ENCODE results near the gene CNPY1. TPM values are rescaled to one million over a fixed set of nuclear protein-coding genes. Genes with fewer than 3 reads are reported as not detected.

Gene CNPY1
- total RNA-seq, 4 donors from 2014 or later = 0.25 TPM; not detected in 3

- Histone ChIP-seq H3K27ac (no peak overlapping the region), H3K36me3 (no peaks in the 10 kb centered on the region), H3K4me3 (no peak overlapping the region), H3K27me3 (peaks cover 0 to 4% (median 0%) of the 10 kb centered on the region in 3 donors), H3K9me3 (no peaks in the 10 kb centered on the region), H3K4me1 (no peaks in the 10 kb centered on the region)
- intact Hi-C loops (cut with DNase I; ENCODE audit: low total_unique reads) = no loop called here
- ATAC-seq = no peak
- TF ChIP-seq CTCF (IDR thresholded peaks at IDR 0.05 in 4 of 5, conservative IDR thresholded peaks at IDR 0.05 in 1 of 5) (no peak), POLR2A (IDR thresholded peaks at IDR 0.05) (no peak)
- no peak for DNase-seq
- in situ Hi-C loops (cut with MboI; ENCODE audit: low sequenced_read_pairs in 4 of 4) = no loop called here
These were observed 30.1 kb upstream of the CNPY1 start for GRCh38 chr7:155576416-155576815.

- no peak for ATAC-seq
- no peaks in the 10 kb centered on the region for H3K4me1 ChIP-seq
- DNase-seq = no peak
- no peak overlapping the region for H3K4me3 ChIP-seq
- H3K27ac ChIP-seq = no peak overlapping the region
- H3K27me3 ChIP-seq = peaks cover 0 to 4% (median 0%) of the 10 kb centered on the region in 3 donors
- TF ChIP-seq CTCF (IDR thresholded peaks at IDR 0.05 in 4 of 5, conservative IDR thresholded peaks at IDR 0.05 in 1 of 5) (no peak), POLR2A (IDR thresholded peaks at IDR 0.05) (no peak)
- H3K36me3 ChIP-seq = no peaks in the 10 kb centered on the region
- intact Hi-C loops (cut with DNase I; ENCODE audit: low total_unique reads) (no loop called here), in situ Hi-C loops (cut with MboI; ENCODE audit: low sequenced_read_pairs in 4 of 4) (no loop called here)
- H3K9me3 ChIP-seq = no peaks in the 10 kb centered on the region
These were observed 28.4 kb upstream of the CNPY1 start for GRCh38 chr7:155574556-155575290.

GRCh38 chr7:155571581-155572345 lies 25.4 kb upstream of the CNPY1 start:
- Histone ChIP-seq H3K27ac (no peak overlapping the region), H3K4me3 (no peak overlapping the region), H3K27me3 (peaks cover 0 to 4% (median 0%) of the 10 kb centered on the region in 3 donors), H3K4me1 (no peaks in the 10 kb centered on the region), H3K9me3 (no peaks in the 10 kb centered on the region), H3K36me3 (no peaks in the 10 kb centered on the region)
- no peak for ATAC-seq
- in situ Hi-C loops (cut with MboI; ENCODE audit: low sequenced_read_pairs in 4 of 4) (no loop called here), intact Hi-C loops (cut with DNase I; ENCODE audit: low total_unique reads) (no loop called here)
- no peak for DNase-seq
- TF ChIP-seq CTCF (IDR thresholded peaks at IDR 0.05 in 4 of 5, conservative IDR thresholded peaks at IDR 0.05 in 1 of 5) (no peak), POLR2A (IDR thresholded peaks at IDR 0.05) (no peak)

- Histone ChIP-seq H3K36me3 (no peaks in the 10 kb centered on the region), H3K27me3 (peaks cover 0 to 4% (median 0%) of the 10 kb centered on the region in 3 donors), H3K4me3 (no peak overlapping the region), H3K27ac (no peak overlapping the region), H3K4me1 (no peaks in the 10 kb centered on the region), H3K9me3 (no peaks in the 10 kb centered on the region)
- intact Hi-C loops (cut with DNase I; ENCODE audit: low total_unique reads) (no loop called here), in situ Hi-C loops (cut with MboI; ENCODE audit: low sequenced_read_pairs in 4 of 4) (no loop called here)
- ATAC-seq = no peak
- DNase-seq = no peak
- no peak for TF ChIP-seq CTCF (IDR thresholded peaks at IDR 0.05 in 4 of 5, conservative IDR thresholded peaks at IDR 0.05 in 1 of 5)
These were observed 24.6 kb upstream of the CNPY1 start for GRCh38 chr7:155570991-155571390.

Data from gastrocnemius medialis (tissue), 4 donors.